OCI-LY1 (cell line): ENCODE measurements around the gene PLEKHA7.

Source experiments
- H2AFZ ChIP-seq: fragments of 200-600 bp; sonication (generic), shearing (Covaris generic); 2 replicates; pipeline ENCODE4 v1.6.0; 2014; ENCODE audit warnings: antibody characterized with exemption, mild to moderate bottlenecking, low read length
- H3F3A ChIP-seq: fragments of 200-600 bp; sonication (generic), shearing (Covaris generic); 2 replicates; pipeline ENCODE4 v1.6.0; 2014; ENCODE audit warnings: mild to moderate bottlenecking, antibody characterized with exemption, low read length, moderate library complexity; ENCODE audit not compliant: insufficient read depth
- H3K27ac ChIP-seq: fragments of 200-600 bp; sonication (generic); 2 replicates; pipeline ENCODE4 v1.5.1; 2014; ENCODE audit warnings: low read length, mixed run types, mild to moderate bottlenecking, low read depth; ENCODE audit not compliant: poor library complexity, severe bottlenecking
- H3K27me3 ChIP-seq: fragments of 200-600 bp; sonication (generic); 2 replicates; pipeline ENCODE4 v1.6.0; 2014; ENCODE audit warnings: antibody characterized with exemption, mild to moderate bottlenecking, low read length, moderate library complexity; ENCODE audit not compliant: insufficient read depth
- H3K36me3 ChIP-seq: fragments of 200-600 bp; sonication (generic); 2 replicates; pipeline ENCODE4 v1.6.1; 2014; ENCODE audit warnings: mild to moderate bottlenecking, antibody characterized with exemption, low read length, moderate library complexity, mixed read lengths; ENCODE audit not compliant: insufficient read depth
- H3K4me1 ChIP-seq: fragments of 200-600 bp; sonication (generic); 2 replicates; pipeline ENCODE4 v1.5.1; 2014; ENCODE audit warnings: mild to moderate bottlenecking, low read length, moderate library complexity; ENCODE audit not compliant: insufficient read depth, severe bottlenecking
- H3K4me2 ChIP-seq: fragments of 200-600 bp; sonication (generic), shearing (Covaris generic); 2 replicates; pipeline ENCODE4 v1.6.1; 2014; ENCODE audit warnings: low read length
- H3K4me3 ChIP-seq: fragments of 200-600 bp; sonication (generic); 2 replicates; pipeline ENCODE4 v1.5.1; 2014; ENCODE audit warnings: low read length, low read depth, mild to moderate bottlenecking, mixed read lengths; ENCODE audit not compliant: poor library complexity, severe bottlenecking
- H3K79me2 ChIP-seq: fragments of 200-600 bp; shearing (Covaris generic); 2 replicates; pipeline ENCODE4 v1.6.1; 2016; ENCODE audit warnings: mixed run types, low read length, mixed read lengths; ENCODE audit not compliant: insufficient read depth
- H3K9ac ChIP-seq: fragments of 200-600 bp; sonication (generic), shearing (Covaris generic); 2 replicates; pipeline ENCODE4 v1.6.1; 2014; ENCODE audit warnings: mild to moderate bottlenecking, low read length, mixed read lengths
- H3K9me2 ChIP-seq: fragments of 200-600 bp; sonication (generic), shearing (Covaris generic); 2 replicates; pipeline ENCODE4 v1.6.1; 2014; ENCODE audit warnings: low read depth, mild to moderate bottlenecking, low read length, mixed read lengths
- H3K9me3 ChIP-seq: fragments of 200-600 bp; shearing (Covaris generic); 2 replicates; pipeline ENCODE4 v1.6.1; 2014; ENCODE audit warnings: low read length, mixed read lengths
- H4K20me1 ChIP-seq: fragments of 200-600 bp; sonication (generic), shearing (Covaris generic); 2 replicates; pipeline ENCODE4 v1.6.0; 2016; ENCODE audit warnings: mild to moderate bottlenecking, low read length; ENCODE audit not compliant: insufficient read depth
- CTCF ChIP-seq: fragments of 200-600 bp; sonication (generic), shearing (Covaris generic); IDR thresholded peaks from 2 replicates; pipeline ENCODE4 v1.5.1; 2017; ENCODE audit warnings: mild to moderate bottlenecking, antibody characterized with exemption, low read length, moderate library complexity, mixed read lengths
- EZH2 ChIP-seq: fragments of 200-600 bp; sonication (generic), shearing (Covaris generic); IDR thresholded peaks from 2 replicates; pipeline ENCODE4 v1.8.0; 2017; ENCODE audit warnings: borderline replicate concordance, mixed run types, mild to moderate bottlenecking, antibody characterized with exemption, low read length, moderate library complexity, mixed read lengths

PLEKHA7 gene

DNA sequence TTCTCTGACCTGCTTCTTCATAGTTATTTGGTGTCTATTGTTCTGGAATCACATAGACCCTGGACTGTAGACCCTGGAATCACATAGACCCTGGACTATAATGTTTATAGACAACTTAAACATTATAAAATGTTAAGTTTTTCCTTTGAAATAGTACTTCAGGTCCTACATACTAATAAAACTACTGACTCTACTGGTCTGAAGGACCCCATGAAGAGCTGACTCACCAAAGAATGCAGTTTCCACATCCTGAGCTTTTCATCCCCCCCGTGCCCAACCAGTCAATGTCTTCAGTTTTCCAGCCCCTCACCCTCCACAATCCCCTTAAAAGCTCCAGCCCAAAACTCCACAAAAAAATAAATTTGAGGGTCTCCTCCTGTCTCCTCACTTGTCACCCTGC is 6.6 kb upstream of the PLEKHA7 start:
- Histone ChIP-seq H2AFZ (no peak overlapping the region), H3K27ac (no peak overlapping the region)

GRCh38 chr11:17019232-17019631 is 5.0 kb upstream of the PLEKHA7 start:
- H3K27me3 ChIP-seq: no peaks in the 10 kb centered on the region
- no peak overlapping the region for H2AFZ ChIP-seq
- H3F3A ChIP-seq: no peaks in the 10 kb centered on the region
- H3K79me2 ChIP-seq: no peaks in the 10 kb centered on the region
- TF ChIP-seq EZH2 (no peak), CTCF (no peak)
- H3K36me3 ChIP-seq: no peaks in the 10 kb centered on the region
- H3K9me2 ChIP-seq: no peaks in the 10 kb centered on the region
- no peaks in the 10 kb centered on the region for H3K9me3 ChIP-seq
- no peak overlapping the region for H3K27ac ChIP-seq
- H3K4me2 ChIP-seq: no peak overlapping the region
- no peaks in the 10 kb centered on the region for H4K20me1 ChIP-seq
- peaks cover 3% of the 10 kb centered on the region for H3K4me1 ChIP-seq
- no peak overlapping the region for H3K9ac ChIP-seq
- H3K4me3 ChIP-seq: no peak overlapping the region

More for the DNA sequence above, 6.6 kb upstream of the PLEKHA7 start:
- no peaks in the 10 kb centered on the region for H3K4me1 ChIP-seq
- H3F3A ChIP-seq: no peaks in the 10 kb centered on the region
- TF ChIP-seq CTCF (no peak), EZH2 (no peak)
- H3K4me2 ChIP-seq: no peak overlapping the region
- no peak overlapping the region for H3K4me3 ChIP-seq
- H3K9me3 ChIP-seq: no peaks in the 10 kb centered on the region
- H4K20me1 ChIP-seq: no peaks in the 10 kb centered on the region
- no peak overlapping the region for H3K9ac ChIP-seq
- H3K79me2 ChIP-seq: no peaks in the 10 kb centered on the region
- H3K36me3 ChIP-seq: no peaks in the 10 kb centered on the region
- no peaks in the 10 kb centered on the region for H3K9me2 ChIP-seq
- H3K27me3 ChIP-seq: no peaks in the 10 kb centered on the region

GRCh38 chr11:17015627-17016126 is 1.5 kb upstream of the PLEKHA7 start:
- Histone ChIP-seq H3K79me2 (no peaks in the 10 kb centered on the region), H3K9ac (no peak overlapping the region), H3K4me2 (no peak overlapping the region), H3F3A (no peaks in the 10 kb centered on the region), H3K4me3 (no peak overlapping the region), H3K9me2 (no peaks in the 10 kb centered on the region), H3K36me3 (no peaks in the 10 kb centered on the region), H3K27ac (no peak overlapping the region), H3K27me3 (peaks cover 11% of the 10 kb centered on the region), H4K20me1 (no peaks in the 10 kb centered on the region), H3K9me3 (no peaks in the 10 kb centered on the region), H2AFZ (no peak overlapping the region), H3K4me1 (peaks cover 3% of the 10 kb centered on the region)
- TF ChIP-seq EZH2 (no peak), CTCF (no peak)
